Transverse colon (tissue), 1 donor: ENCODE results near the gene C10orf90.

Experiments
- EP300 ChIP-seq: sonication (generic); formaldehyde crosslinking; IDR thresholded peaks from one replicate; pipeline ENCODE4 v1.6.1; 2017; ENCODE audit warnings: antibody characterized with exemption, low read depth
- POLR2A ChIP-seq: fragments of 450-650 bp; IDR thresholded peaks from one replicate; pipeline ENCODE4 v1.6.1; 2016; ENCODE audit warnings: antibody characterized with exemption, mild to moderate bottlenecking, moderate library complexity

DNA sequence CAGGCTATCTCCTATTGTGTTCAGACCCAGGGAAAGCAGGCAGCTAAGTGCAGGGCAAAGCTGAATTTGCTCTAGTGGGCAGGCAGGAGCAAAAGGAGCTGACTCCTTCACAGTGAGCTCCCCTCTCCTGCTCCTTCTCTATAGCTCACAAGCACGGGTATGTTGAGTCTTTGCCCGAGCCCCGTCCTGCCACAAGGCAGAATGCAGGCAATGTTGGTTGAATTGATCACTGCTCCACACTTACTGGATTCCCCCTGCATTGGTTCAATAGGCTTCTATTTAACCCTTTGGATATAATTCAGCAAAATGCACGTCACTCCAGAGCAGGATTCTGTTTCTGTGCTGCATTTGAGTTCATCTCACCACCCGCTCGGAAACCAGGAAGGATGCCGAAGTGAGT, 16.2 kb upstream of the C10orf90 start:
- TF ChIP-seq POLR2A (no peak), EP300 (no peak)
